CD14-positive monocyte (primary cell): Measurements from ENCODE around the gene OR2T34. TPM values are rescaled to one million over a fixed set of nuclear protein-coding genes. Genes with fewer than 3 reads are reported as not detected.
"Not testable (repeated sequence)": the region's sequence is repeated elsewhere in the genome, so short reads cannot be mapped to it uniquely, and the experiment has no call there.

Experiments
- DNase-seq, 3 donors: peaks; one replicate each; pipeline ENCODE4 v3.0.0-alpha.2; 2011 to 2022
- H2AFZ ChIP-seq: 2 replicates; pipeline ENCODE4 v1.6.0; 2012; ENCODE audit warnings: mild to moderate bottlenecking, low read depth, low read length, inconsistent platforms; ENCODE audit not compliant: insufficient read depth, poor library complexity, severe bottlenecking
- H3K27ac ChIP-seq, 2 donors: 1 replicate in 1 of 2; 2 replicates in 1 of 2; pipeline ENCODE4 v1.5.1; 2012 to 2013; ENCODE audit warnings: low read length in 2 of 2, control low read depth in 1 of 2, inconsistent platforms in 1 of 2, low read depth in 1 of 2, mild to moderate bottlenecking in 1 of 2
- H3K27me3 ChIP-seq, 2 donors: one replicate each; pipeline versions ENCODE4 v1.6.0 to v1.6.1; 2011 to 2013; ENCODE audit warnings: low read length in 2 of 2; ENCODE audit not compliant: control insufficient read depth in 2 of 2, insufficient read depth in 2 of 2
- H3K36me3 ChIP-seq, 2 donors: replicated peaks in 1 of 2; 1 replicate in 1 of 2; 2 replicates in 1 of 2; pipeline versions ENCODE4 v1.5.1 to v1.6.1; 2012 to 2013; ENCODE audit warnings: low read length in 2 of 2, control low read depth in 1 of 2, inconsistent platforms in 1 of 2, mild to moderate bottlenecking in 1 of 2; ENCODE audit not compliant: insufficient read depth in 2 of 2, control insufficient read depth in 1 of 2
- H3K4me1 ChIP-seq, 2 donors: 1 replicate in 1 of 2; 2 replicates in 1 of 2; pipeline versions ENCODE4 v1.5.1 to v1.6.1; 2012 to 2013; ENCODE audit warnings: low read length in 2 of 2, control low read depth in 1 of 2, inconsistent platforms in 1 of 2, mild to moderate bottlenecking in 1 of 2, moderate library complexity in 1 of 2; ENCODE audit not compliant: insufficient read depth in 2 of 2, control insufficient read depth in 1 of 2
- H3K4me2 ChIP-seq: replicated peaks from 2 replicates; pipeline ENCODE3; 2012; ENCODE audit warnings: low read length, moderate library complexity, mild to moderate bottlenecking; ENCODE audit not compliant: poor library complexity, severe bottlenecking; ENCODE audit errors: extremely low read depth
- H3K4me3 ChIP-seq, 3 experiments: fragments of 200-600 bp in 1 of 3; sonication (generic) in 1 of 3; replicated peaks in 1 of 3; 1 replicate in 2 of 3; 2 replicates in 1 of 3; pipeline ENCODE4 v1.5.1; 2011 to 2013; ENCODE audit warnings: low read length in 3 of 3, mild to moderate bottlenecking in 3 of 3, control low read depth in 2 of 3, low read depth in 2 of 3, inconsistent platforms in 1 of 3, moderate library complexity in 1 of 3
- H3K79me2 ChIP-seq: 2 replicates; pipeline ENCODE4 v1.6.0; 2012; ENCODE audit warnings: mild to moderate bottlenecking, control low read depth, inconsistent platforms, low read length, moderate library complexity; ENCODE audit not compliant: insufficient read depth
- H3K9ac ChIP-seq: 2 replicates; pipeline ENCODE4 v1.6.0; 2017; ENCODE audit warnings: low read length, mild to moderate bottlenecking; ENCODE audit not compliant: insufficient read depth, poor library complexity, severe bottlenecking
- H3K9me3 ChIP-seq, 2 donors: replicated peaks in 1 of 2; 1 replicate in 1 of 2; 2 replicates in 1 of 2; pipeline versions ENCODE4 v1.5.1 to v1.6.1; 2012 to 2013; ENCODE audit warnings: low read length in 2 of 2, control low read depth in 1 of 2; ENCODE audit not compliant: control insufficient read depth in 1 of 2, insufficient read depth in 1 of 2
- H4K20me1 ChIP-seq: 2 replicates; pipeline ENCODE4 v1.6.0; 2012; ENCODE audit warnings: mild to moderate bottlenecking, low read length, control low read depth, moderate library complexity; ENCODE audit not compliant: insufficient read depth
- H3K27ac Mint-ChIP-seq, 7 donors: one replicate each; pipeline ENCODE4 v1.8.0; 2020; ENCODE audit warnings: mild to moderate bottlenecking in 7 of 7, mixed read lengths in 7 of 7, moderate library complexity in 6 of 7, inconsistent platforms in 2 of 7
- H3K27me3 Mint-ChIP-seq, 3 donors: one replicate each; pipeline ENCODE4 v1.8.0; 2021 to 2022; ENCODE audit warnings: low read depth in 3 of 3, mild to moderate bottlenecking in 3 of 3, mixed read lengths in 3 of 3, moderate library complexity in 3 of 3, inconsistent platforms in 1 of 3
- H3K36me3 Mint-ChIP-seq, 2 donors: one replicate each; pipeline ENCODE4 v1.8.0; 2020; ENCODE audit warnings: mixed read lengths in 2 of 2, inconsistent platforms in 1 of 2, mild to moderate bottlenecking in 1 of 2
- H3K4me1 Mint-ChIP-seq: one replicate; pipeline ENCODE4 v1.8.0; 2020; ENCODE audit warnings: mild to moderate bottlenecking, mixed read lengths
- H3K4me3 Mint-ChIP-seq, 2 donors: one replicate each; pipeline ENCODE4 v1.8.0; 2020; ENCODE audit warnings: mild to moderate bottlenecking in 2 of 2, mixed read lengths in 2 of 2, moderate library complexity in 1 of 2
- H3K9me3 Mint-ChIP-seq, 7 donors: one replicate each; pipeline ENCODE4 v1.8.0; 2020 to 2022; ENCODE audit warnings: mixed read lengths in 7 of 7, mild to moderate bottlenecking in 6 of 7, moderate library complexity in 6 of 7, inconsistent platforms in 2 of 7
- WGBS: methylation state at CpG from one replicate; pipeline ENCODE4 v1.1.5; 2013; ENCODE audit warnings: missing lambda C conversion rate; ENCODE audit not compliant: insufficient coverage; 5-methylcytosine and 5-hydroxymethylcytosine counted together
- intact Hi-C, 2 donors: fragments of 100-400 bp; cut with micrococcal nuclease; formaldehyde crosslinking; loops; one replicate each; pipeline versions ENCODE4 v1.15.0 to v1.15.1; 2023
- polyA plus RNA-seq, 3 donors: library from polyadenylated mRNA; depleted of rRNA in 1 of 3; unstranded in 2 of 3; stranded (reverse) in 1 of 3; fragments of 300-500 nt in 2 of 3; fragments of >200 nt in 1 of 3; fragmentation: Illumina TruSeq in 2 of 3; gene quantifications; 1 replicate in 2 of 3; 2 replicates in 1 of 3; pipeline ENCODE4 v1.2.3, GENCODE V29; 2012 to 2021
- small RNA-seq: library from RNA; depleted of rRNA; stranded (forward); fragments of <200 nt; gene quantifications from one replicate; pipeline ENCODE3, GENCODE V24; 2012; ENCODE audit warnings: low read depth; ENCODE audit not compliant: insufficient read length

OR2T34 gene
- polyA plus RNA-seq, 3 donors, result not detected

DNA sequence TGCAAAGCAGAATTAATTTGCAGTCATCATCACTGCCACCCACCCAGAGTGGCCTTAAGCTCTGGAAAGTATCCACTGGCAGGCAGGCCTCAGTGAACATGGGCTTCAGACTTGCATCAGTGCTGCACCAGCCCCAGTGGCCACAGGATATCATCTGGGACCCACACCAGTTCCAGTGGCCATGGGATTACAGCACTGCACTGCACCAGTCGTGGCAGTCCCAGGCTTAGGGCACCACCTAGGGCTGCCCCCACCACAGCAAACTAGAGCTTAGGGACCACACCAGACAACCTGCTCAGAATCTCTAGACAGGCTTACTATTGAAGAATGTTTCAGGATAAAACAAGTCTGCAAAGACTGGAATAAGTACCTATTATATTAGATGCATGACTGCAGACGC lies 27.2 kb downstream of the OR2T34 start:
- WGBS, result no CpG with 5 or more reads among the region's 2 CpGs
- H3K36me3 Mint-ChIP-seq, H4K20me1 ChIP-seq, H3K9me3 Mint-ChIP-seq, H3K27me3 Mint-ChIP-seq, intact Hi-C loops, H3K4me1 ChIP-seq, H3K27ac ChIP-seq, H3K9me3 ChIP-seq, H3K79me2 ChIP-seq, H2AFZ ChIP-seq, H3K4me1 Mint-ChIP-seq, H3K36me3 ChIP-seq, H3K4me3 ChIP-seq, H3K4me2 ChIP-seq, H3K9ac ChIP-seq, H3K27me3 ChIP-seq, H3K27ac Mint-ChIP-seq, H3K4me3 Mint-ChIP-seq, DNase-seq: not testable (repeated sequence)

DNA sequence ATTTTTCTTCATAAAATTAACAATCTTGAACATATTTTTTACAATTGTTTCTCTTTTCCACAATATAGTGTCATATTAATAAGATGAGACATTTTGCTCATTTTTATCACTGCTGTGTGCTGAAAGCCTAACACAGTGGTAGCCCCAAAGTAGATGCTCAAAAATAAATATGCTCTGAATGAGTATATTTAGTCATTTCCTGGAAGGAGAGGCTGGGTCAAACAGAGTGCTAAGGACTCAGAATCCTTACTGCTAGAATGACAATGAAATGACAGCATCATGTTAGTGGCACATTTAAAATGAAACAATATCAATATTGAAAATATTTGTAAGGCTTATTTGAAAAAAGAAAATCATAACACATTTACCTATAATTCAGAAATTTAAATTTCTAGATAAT lies 37.1 kb downstream of the OR2T34 start:
- H3K4me3 ChIP-seq, H3K4me1 ChIP-seq, H3K36me3 Mint-ChIP-seq, H3K27me3 Mint-ChIP-seq, H4K20me1 ChIP-seq, DNase-seq, intact Hi-C loops, H2AFZ ChIP-seq, H3K4me2 ChIP-seq, H3K4me3 Mint-ChIP-seq, H3K36me3 ChIP-seq, H3K79me2 ChIP-seq, H3K4me1 Mint-ChIP-seq, H3K27ac ChIP-seq, H3K9me3 ChIP-seq, H3K9ac ChIP-seq, H3K27ac Mint-ChIP-seq, H3K9me3 Mint-ChIP-seq, H3K27me3 ChIP-seq: not testable (repeated sequence)

Small RNAs within 50 kb of the gene (small RNA-seq; reads per million reads assigned to genes)
- gene RF00019, result not detected

Other genes starting within 250 kb of the OR2T34 start
- gene OR14C36, start 226.0 kb downstream of the OR2T34 start, polyA plus RNA-seq, result not detected
- gene OR2T4, start 213.1 kb downstream of the OR2T34 start, polyA plus RNA-seq, result not detected
- not detected for gene OR2T6, start 199.0 kb downstream of the OR2T34 start, polyA plus RNA-seq
- not detected for gene OR2T1, start 171.7 kb downstream of the OR2T34 start, polyA plus RNA-seq
- not detected for gene OR2T2, start 129.1 kb downstream of the OR2T34 start, polyA plus RNA-seq
- gene OR2T3, start 101.4 kb downstream of the OR2T34 start, polyA plus RNA-seq, result under 1 TPM in 1 of 3 donors, not detected in 2; 0.08 TPM
- not detected for gene OR2T5, start 86.2 kb downstream of the OR2T34 start, polyA plus RNA-seq
- not detected for gene OR2G6, start 66.7 kb downstream of the OR2T34 start, polyA plus RNA-seq
- not detected for gene OR2T29, start 12.0 kb downstream of the OR2T34 start, polyA plus RNA-seq
- gene OR2T10, start 22.9 kb upstream of the OR2T34 start, polyA plus RNA-seq, result not detected
- not detected for gene OR2T11, start 60.3 kb upstream of the OR2T34 start, polyA plus RNA-seq
- gene OR2T35, start 70.5 kb upstream of the OR2T34 start, polyA plus RNA-seq, result not detected
- not detected for gene OR2T27, start 80.8 kb upstream of the OR2T34 start, polyA plus RNA-seq
- gene OR14I1, start 128.0 kb upstream of the OR2T34 start, polyA plus RNA-seq, result not detected
- under 1 TPM in 1 of 3 donors, not detected in 2; 0.17 TPM for gene LYPD8, start 181.0 kb upstream of the OR2T34 start, polyA plus RNA-seq